ENCODE measurements around the gene ITPK1.

GRCh38 chr14:93044556-93044955 lies 71.2 kb downstream of the ITPK1 start:
- TF ChIP-seq ZNF404 (tag by site-specific recombination; IDR thresholded peaks at IDR 0.05) (no peak), ZNF24 (tag by site-specific recombination; IDR thresholded peaks at IDR 0.05) (no peak), ZNF10 (tag by site-specific recombination; IDR thresholded peaks at IDR 0.05) (no peak), CTCF (tag by site-specific recombination; IDR thresholded peaks at IDR 0.05) (no peak), ZNF544 (tag by site-specific recombination; IDR thresholded peaks at IDR 0.05) (no peak), ZNF658 (tag by site-specific recombination; IDR thresholded peaks at IDR 0.05) (no peak), ATF2 (tag by site-specific recombination; IDR thresholded peaks at IDR 0.05; ENCODE audit: low read depth) (no peak), YY1 (tag by site-specific recombination; IDR thresholded peaks at IDR 0.05) (no peak), ZNF48 (tag by site-specific recombination; IDR thresholded peaks at IDR 0.05) (no peak), ZNF23 (tag by site-specific recombination; IDR thresholded peaks at IDR 0.05; ENCODE audit: borderline replicate concordance) (no peak), INSM2 (tag by site-specific recombination; IDR thresholded peaks at IDR 0.05) (no peak)
